ENCODE data around the gene NOD2. TPM values are rescaled to one million over a fixed set of nuclear protein-coding genes. Genes with fewer than 3 reads are reported as not detected.

NOD2 gene
- total RNA-seq, 1 experiment from 2014 or later = 5.4 TPM

DNA sequence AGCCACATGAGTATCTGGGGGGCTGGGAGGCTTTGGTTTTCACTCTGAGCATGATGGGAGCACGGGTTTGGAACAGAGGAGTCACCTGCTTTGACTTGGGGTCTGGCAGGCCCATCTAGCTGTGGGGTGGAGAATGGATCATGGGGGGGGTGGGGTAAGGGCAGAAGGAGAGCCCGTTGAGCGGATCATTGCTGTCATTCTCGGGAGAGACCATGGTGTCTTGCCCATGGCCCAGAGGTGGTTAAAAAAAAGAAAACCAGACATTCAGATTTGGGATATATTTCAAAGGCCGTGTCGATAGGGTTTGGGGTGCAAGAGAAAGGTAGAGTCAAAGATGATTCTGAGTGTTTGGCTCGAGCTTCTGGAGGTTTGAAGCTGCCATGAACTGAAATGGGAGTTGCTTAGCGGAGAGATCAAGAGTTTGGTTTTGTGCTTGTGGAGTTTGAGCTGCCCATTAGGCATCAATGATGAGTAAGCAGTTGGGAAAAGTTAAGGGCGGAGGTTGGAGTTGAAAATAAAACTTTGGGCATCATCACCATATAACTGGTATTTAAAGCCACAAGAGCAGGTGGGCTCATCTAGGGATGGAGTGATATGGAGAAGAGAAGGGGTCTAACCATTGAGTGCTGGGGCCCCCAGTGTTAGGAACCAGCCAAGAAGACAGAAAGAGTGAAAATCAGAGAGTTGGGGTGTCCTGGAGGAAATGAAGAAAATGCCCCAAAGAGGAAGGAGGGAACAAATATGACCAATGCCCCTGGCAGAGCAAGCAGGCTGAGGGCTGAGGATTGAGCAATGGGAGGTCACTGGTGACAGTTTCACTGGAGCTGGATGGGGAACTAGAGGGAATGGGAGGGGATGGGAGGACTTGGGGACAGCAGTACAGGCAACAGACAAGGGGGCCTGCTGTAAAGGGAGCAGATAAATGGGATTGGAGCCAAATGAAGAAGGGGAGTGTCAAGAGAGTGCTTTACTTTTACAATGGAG lies 1.9 kb downstream of the NOD2 start:
- H3K79me2 ChIP-seq (ENCODE audit: insufficient read depth, low read length) = no peaks in the 10 kb centered on the region
- H4K20me1 ChIP-seq (ENCODE audit: insufficient read depth) = no peaks in the 10 kb centered on the region
- no peaks in the 10 kb centered on the region for H3K36me3 ChIP-seq (ENCODE audit: control insufficient read depth in 1 of 2, insufficient read depth in 2 of 2, low read length in 2 of 2)
- TF ChIP-seq SRF (IDR thresholded peaks at IDR 0.05; ENCODE audit: low read depth) = no peak
- TF ChIP-seq FOSL1 (IDR thresholded peaks at IDR 0.05; ENCODE audit: low read depth) = no peak
- no peak for TF ChIP-seq EGR1 (IDR thresholded peaks at IDR 0.05; ENCODE audit: low read depth)
- no peak for TF ChIP-seq ZFX (IDR thresholded peaks at IDR 0.05)
- no peak for TF ChIP-seq SP1 (IDR thresholded peaks at IDR 0.05; ENCODE audit: low read depth)
- no peak for TF ChIP-seq POLR2AphosphoS5 (IDR thresholded peaks at IDR 0.05; ENCODE audit: low read depth, low read length)
- TF ChIP-seq, protein P1, sequence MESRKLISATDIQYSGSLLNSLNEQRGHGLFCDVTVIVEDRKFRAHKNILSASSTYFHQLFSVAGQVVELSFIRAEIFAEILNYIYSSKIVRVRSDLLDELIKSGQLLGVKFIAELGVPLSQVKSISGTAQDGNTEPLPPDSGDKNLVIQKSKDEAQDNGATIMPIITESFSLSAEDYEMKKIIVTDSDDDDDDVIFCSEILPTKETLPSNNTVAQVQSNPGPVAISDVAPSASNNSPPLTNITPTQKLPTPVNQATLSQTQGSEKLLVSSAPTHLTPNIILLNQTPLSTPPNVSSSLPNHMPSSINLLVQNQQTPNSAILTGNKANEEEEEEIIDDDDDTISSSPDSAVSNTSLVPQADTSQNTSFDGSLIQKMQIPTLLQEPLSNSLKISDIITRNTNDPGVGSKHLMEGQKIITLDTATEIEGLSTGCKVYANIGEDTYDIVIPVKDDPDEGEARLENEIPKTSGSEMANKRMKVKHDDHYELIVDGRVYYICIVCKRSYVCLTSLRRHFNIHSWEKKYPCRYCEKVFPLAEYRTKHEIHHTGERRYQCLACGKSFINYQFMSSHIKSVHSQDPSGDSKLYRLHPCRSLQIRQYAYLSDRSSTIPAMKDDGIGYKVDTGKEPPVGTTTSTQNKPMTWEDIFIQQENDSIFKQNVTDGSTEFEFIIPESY (IDR thresholded peaks at IDR 0.05; ENCODE audit: extremely low read depth, insufficient replicate concordance, low read length) = no peak
- TF ChIP-seq YY1 (IDR thresholded peaks at IDR 0.05; ENCODE audit: extremely low read depth, insufficient replicate concordance, low read depth, low read length) = no peak
- TF ChIP-seq CTCF (IDR thresholded peaks at IDR 0.05 in 2 of 3, conservative IDR thresholded peaks at IDR 0.05 in 1 of 3; ENCODE audit: borderline replicate concordance in 1 of 3, insufficient read depth in 1 of 3, low read depth in 2 of 3, low read length in 2 of 3) = no peak
- TF ChIP-seq, protein P2, sequence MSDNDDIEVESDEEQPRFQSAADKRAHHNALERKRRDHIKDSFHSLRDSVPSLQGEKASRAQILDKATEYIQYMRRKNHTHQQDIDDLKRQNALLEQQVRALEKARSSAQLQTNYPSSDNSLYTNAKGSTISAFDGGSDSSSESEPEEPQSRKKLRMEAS (IDR thresholded peaks at IDR 0.05) = no peak
- TF ChIP-seq RAD21 (IDR thresholded peaks at IDR 0.05; ENCODE audit: low read depth) = no peak
- no peak for TF ChIP-seq CEBPB (IDR thresholded peaks at IDR 0.05; ENCODE audit: low read depth)
- no peak for TF ChIP-seq EZH2 (IDR thresholded peaks at IDR 0.05)
- no peak for TF ChIP-seq ELF1 (IDR thresholded peaks at IDR 0.05; ENCODE audit: borderline replicate concordance, low read depth)
- TF ChIP-seq TCF7L2 (IDR thresholded peaks at IDR 0.05; ENCODE audit: borderline replicate concordance, extremely low read depth, insufficient read depth, insufficient read length) = no peak
- TF ChIP-seq REST (IDR thresholded peaks at IDR 0.05; ENCODE audit: low read depth) = no peak
- no peak for TF ChIP-seq SIN3A (IDR thresholded peaks at IDR 0.05; ENCODE audit: low read depth)
- TF ChIP-seq CBX3 (IDR thresholded peaks at IDR 0.05; ENCODE audit: low read depth) = no peak
- H3K9ac ChIP-seq (ENCODE audit: low read length) = no peak overlapping the region
- ATAC-seq (no peak), DNase-seq (ENCODE audit: low read depth, low spot score) (no peak)
- CTCF ChIA-PET = no interaction called here
- no peak overlapping the region for H3K4me3 ChIP-seq (replicated peaks in 1 of 2; ENCODE audit: low read depth in 1 of 2, low read length in 2 of 2)
- H3K9me2 ChIP-seq (ENCODE audit: insufficient read depth) = no peaks in the 10 kb centered on the region
- RAD21 ChIA-PET (ENCODE audit: low non-redundant PET in 1 of 2, low total read pairs in 2 of 2, uncharacterized antibody in 2 of 2, unreplicated experiment in 2 of 2) = no interaction called here
- H3K4me1 ChIP-seq (ENCODE audit: control insufficient read depth in 1 of 2, insufficient read depth in 2 of 2, low read length in 2 of 2) = peaks cover 18 to 34% of the 10 kb centered on the region in 2 experiments
- intact Hi-C loops (cut with micrococcal nuclease) = no loop called here
- no peaks in the 10 kb centered on the region for H3K27me3 ChIP-seq (ENCODE audit: insufficient read depth, low read length)
- H3K27ac ChIP-seq (ENCODE audit: low read depth, low read length) = no peak overlapping the region
- H2AFZ ChIP-seq (ENCODE audit: low read depth, low read length, poor library complexity, severe bottlenecking) = no peak overlapping the region
- BruUV-seq (replicated peaks) = TSS peak; percentile 37
- no peaks in the 10 kb centered on the region for H3K9me3 ChIP-seq (ENCODE audit: control insufficient read depth in 1 of 2, insufficient read depth in 1 of 2, low read depth in 1 of 2, low read length in 2 of 2)
- POLR2A ChIA-PET = no interaction called here
- peak overlapping the region; percentile 70 for H3K4me2 ChIP-seq (ENCODE audit: low read length)
